MM.1S (cell line): ENCODE measurements around the gene HRH3.

ENCODE experiments used
- DNase-seq: peaks from one replicate; pipeline ENCODE4 v3.0.0-alpha.2; 2015
- H2AFZ ChIP-seq: fragments of 300-600 bp; sonication (generic); 2 replicates; pipeline ENCODE4 v1.6.0; 2016; ENCODE audit warnings: antibody characterized with exemption, low read length
- H3F3A ChIP-seq: fragments of 300-600 bp; sonication (generic); 2 replicates; pipeline ENCODE4 v1.6.1; 2016; ENCODE audit warnings: mild to moderate bottlenecking, antibody characterized with exemption, low read length, moderate library complexity, mixed read lengths; ENCODE audit not compliant: insufficient read depth
- H3K27ac ChIP-seq: fragments of 300-600 bp; sonication (generic); 2 replicates; pipeline ENCODE4 v1.5.1; 2016; ENCODE audit warnings: mild to moderate bottlenecking, low read length
- H3K27me3 ChIP-seq: fragments of 300-600 bp; sonication (generic); replicated peaks from 2 replicates; pipeline ENCODE4 v1.6.0; 2016; ENCODE audit warnings: low read length; ENCODE audit not compliant: insufficient read depth
- H3K36me3 ChIP-seq: fragments of 300-600 bp; sonication (generic); replicated peaks from 2 replicates; pipeline ENCODE4 v1.6.1; 2016; ENCODE audit warnings: mild to moderate bottlenecking, low read length, mixed read lengths; ENCODE audit not compliant: insufficient read depth
- H3K4me1 ChIP-seq: fragments of 300-600 bp; sonication (generic); 2 replicates; pipeline ENCODE4 v1.6.1; 2016; ENCODE audit warnings: low read length, mixed read lengths
- H3K4me2 ChIP-seq: fragments of 300-600 bp; sonication (generic); 2 replicates; pipeline ENCODE4 v1.6.0; 2016; ENCODE audit warnings: low read depth, low read length
- H3K4me3 ChIP-seq: fragments of 300-600 bp; sonication (generic); 2 replicates; pipeline ENCODE4 v1.5.1; 2016; ENCODE audit warnings: low read length, mixed read lengths
- H3K79me2 ChIP-seq: fragments of 300-600 bp; sonication (generic); 2 replicates; pipeline ENCODE4 v1.6.1; 2016; ENCODE audit warnings: mixed run types, low read length, mixed read lengths
- H3K9ac ChIP-seq: fragments of 300-600 bp; sonication (generic); 2 replicates; pipeline ENCODE4 v1.6.1; 2016; ENCODE audit warnings: low read length, mixed read lengths
- H3K9me2 ChIP-seq: fragments of 300-600 bp; sonication (generic); replicated peaks from 2 replicates; pipeline ENCODE4 v1.6.1; 2016; ENCODE audit warnings: mild to moderate bottlenecking, low read length, mixed read lengths; ENCODE audit not compliant: insufficient read depth
- H3K9me3 ChIP-seq: fragments of 300-600 bp; sonication (generic); replicated peaks from 2 replicates; pipeline ENCODE4 v1.6.1; 2016; ENCODE audit warnings: mild to moderate bottlenecking, low read length, mixed read lengths; ENCODE audit not compliant: insufficient read depth
- H4K20me1 ChIP-seq: fragments of 300-600 bp; sonication (generic); 2 replicates; pipeline ENCODE4 v1.6.1; 2016; ENCODE audit warnings: mild to moderate bottlenecking, low read length, moderate library complexity, mixed read lengths; ENCODE audit not compliant: insufficient read depth
- CTCF ChIP-seq: fragments of 300-600 bp; sonication (generic); IDR thresholded peaks from 2 replicates; pipeline ENCODE4 v1.5.1; 2016; ENCODE audit warnings: antibody characterized with exemption, low read length, mixed read lengths
- EZH2 ChIP-seq: fragments of 300-600 bp; sonication (generic); optimal IDR thresholded peaks from 2 replicates; pipeline ENCODE3; 2017; ENCODE audit warnings: low read depth, mild to moderate bottlenecking, antibody characterized with exemption, low read length, mixed read lengths
- EZH2phosphoT487 ChIP-seq: fragments of 300-600 bp; sonication (generic); IDR thresholded peaks from 2 replicates; pipeline ENCODE4 v1.6.1; 2018; ENCODE audit warnings: antibody characterized with exemption, low read length

Gene HRH3

DNA sequence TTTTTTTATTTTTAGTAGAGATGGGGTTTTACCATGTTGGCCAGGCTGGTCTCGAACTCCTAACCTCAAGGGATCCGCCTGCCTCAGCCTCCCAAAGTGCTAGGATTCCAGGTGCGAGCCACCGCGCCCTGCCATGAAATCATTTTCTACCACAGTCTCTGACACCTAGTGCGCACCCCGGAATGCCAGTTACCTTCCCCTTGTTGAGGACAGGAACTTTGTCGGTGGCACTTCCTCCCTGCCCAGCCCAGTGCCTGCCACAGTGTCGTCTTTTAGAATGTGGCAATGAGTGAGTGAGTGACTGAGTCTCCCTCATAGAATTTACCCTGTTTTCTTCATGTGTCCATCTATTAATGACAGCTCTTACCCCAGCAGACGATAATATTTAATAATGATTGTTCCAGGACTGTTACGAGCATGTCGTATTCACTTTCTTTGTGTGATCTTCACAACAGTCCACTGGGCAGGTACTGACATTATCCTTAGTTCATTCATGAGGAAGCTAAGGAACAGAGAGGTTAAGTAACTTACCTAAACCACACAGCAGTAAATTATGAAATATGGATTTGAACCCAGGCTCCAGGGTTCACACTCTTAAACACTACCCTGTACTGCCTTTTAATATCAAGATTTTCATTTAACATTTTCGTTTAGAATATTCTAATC lies 20.1 kb upstream of the HRH3 start:
- Histone ChIP-seq H3K9me3 (no peaks in the 10 kb centered on the region), H3F3A (no peaks in the 10 kb centered on the region), H3K36me3 (no peaks in the 10 kb centered on the region), H3K9ac (no peak overlapping the region), H3K4me2 (no peak overlapping the region), H3K9me2 (no peaks in the 10 kb centered on the region), H3K27me3 (peaks cover 12% of the 10 kb centered on the region), H3K4me1 (peaks cover 9% of the 10 kb centered on the region; the same call in 1 of the 2 replicates), H3K4me3 (no peak overlapping the region), H4K20me1 (no peaks in the 10 kb centered on the region), H3K27ac (no peak overlapping the region), H3K79me2 (peaks cover 61% of the 10 kb centered on the region), H2AFZ (no peak overlapping the region)
- DNase-seq: no peak
- TF ChIP-seq CTCF (no peak), EZH2phosphoT487 (no peak), EZH2 (no peak)

DNA sequence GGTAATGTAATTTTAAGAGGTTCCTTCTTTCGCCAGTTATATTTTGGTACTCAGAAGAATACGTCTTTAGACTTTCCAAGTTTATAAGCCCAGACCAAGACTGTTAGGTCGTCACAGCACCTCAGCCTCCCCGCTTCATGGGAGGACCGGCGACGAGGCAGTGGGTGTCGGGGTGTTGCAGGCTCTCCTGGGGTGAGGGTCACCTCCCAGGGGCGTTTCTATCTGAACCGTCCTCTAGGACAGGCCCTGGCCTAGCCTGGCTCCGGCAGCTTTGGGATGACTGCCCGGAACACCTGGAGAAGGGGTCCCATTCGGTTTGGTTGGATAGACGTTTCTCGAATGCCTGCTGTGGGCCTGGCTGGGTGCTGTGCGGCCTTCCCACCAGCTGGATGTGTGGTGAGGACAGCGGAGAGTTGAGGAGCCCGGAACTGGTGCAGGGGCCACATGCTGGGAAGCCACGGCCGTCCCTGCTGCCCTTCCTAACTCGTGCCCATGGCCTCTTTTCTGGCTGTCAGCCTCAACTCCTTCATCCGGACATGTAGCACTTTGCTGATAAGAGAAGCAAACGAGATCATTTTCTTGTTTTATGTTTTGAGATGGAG lies 19.3 kb upstream of the HRH3 start:
- TF ChIP-seq EZH2 (no peak), EZH2phosphoT487 (no peak), CTCF (no peak)

DNA sequence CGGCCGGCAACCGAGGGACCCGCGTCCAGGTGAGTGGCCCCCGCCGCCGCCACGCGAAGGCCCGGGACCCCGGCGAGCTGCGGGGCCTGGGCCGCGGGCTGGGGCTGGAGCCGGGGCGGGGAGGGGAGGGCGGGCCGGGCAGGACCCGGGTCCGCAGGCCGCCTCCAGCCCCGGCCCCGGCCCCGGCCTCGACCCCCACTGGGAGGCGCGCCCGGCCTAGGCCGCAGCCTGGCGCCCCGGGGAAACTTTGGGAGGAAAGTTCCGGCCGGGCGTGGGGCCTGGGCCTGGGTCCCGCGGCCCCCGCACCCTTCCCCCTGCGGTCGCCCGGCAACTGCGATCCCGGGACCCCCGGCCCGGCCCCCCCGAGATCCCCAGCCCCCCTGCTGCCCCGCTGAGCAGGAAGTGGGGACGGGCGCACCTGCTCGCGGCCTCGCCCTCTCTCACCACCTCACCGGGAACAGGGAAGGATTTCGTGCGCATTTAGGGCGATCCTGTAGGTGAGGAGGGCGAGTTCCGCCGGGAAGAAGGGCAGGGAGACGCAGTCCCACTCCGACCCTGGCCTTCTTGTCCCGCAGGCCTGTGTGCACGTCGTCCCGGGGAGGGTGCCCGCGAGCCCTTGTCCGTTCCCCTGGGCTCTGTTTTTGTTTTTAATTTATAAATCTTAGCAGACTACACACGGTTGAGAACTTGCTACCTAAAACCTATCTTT lies 18.6 kb upstream of the HRH3 start:
- no peaks in the 10 kb centered on the region for H3K9me2 ChIP-seq
- no peaks in the 10 kb centered on the region for H4K20me1 ChIP-seq
- no peak overlapping the region for H3K27ac ChIP-seq
- H3K4me3 ChIP-seq: peak overlapping the region; percentile 83
- no peaks in the 10 kb centered on the region for H3F3A ChIP-seq
- H3K36me3 ChIP-seq: no peaks in the 10 kb centered on the region
- DNase-seq: no peak
- no peak for TF ChIP-seq EZH2phosphoT487
- no peak for TF ChIP-seq CTCF
- no peak for TF ChIP-seq EZH2
- peaks cover 48% of the 10 kb centered on the region for H3K79me2 ChIP-seq
- peak overlapping the region; percentile 48; the same call in 1 of the 2 replicates for H2AFZ ChIP-seq
- H3K4me2 ChIP-seq: peak overlapping the region; percentile 73
- peaks cover 9% of the 10 kb centered on the region; the same call in 1 of the 2 replicates for H3K4me1 ChIP-seq
- no peaks in the 10 kb centered on the region for H3K9me3 ChIP-seq
- H3K9ac ChIP-seq: peak overlapping the region; percentile 72
- peaks cover 26% of the 10 kb centered on the region for H3K27me3 ChIP-seq

More for the DNA sequence above, 19.3 kb upstream of the HRH3 start:
- Histone ChIP-seq H2AFZ (peak overlapping the region; percentile 48; the same call in 1 of the 2 replicates), H3K27me3 (peaks cover 20% of the 10 kb centered on the region), H3K27ac (no peak overlapping the region), H3K79me2 (peaks cover 54% of the 10 kb centered on the region), H3F3A (no peaks in the 10 kb centered on the region), H3K9me2 (no peaks in the 10 kb centered on the region), H3K4me3 (peak overlapping the region; percentile 83), H3K9me3 (no peaks in the 10 kb centered on the region), H4K20me1 (no peaks in the 10 kb centered on the region), H3K36me3 (no peaks in the 10 kb centered on the region), H3K9ac (peak overlapping the region; percentile 72), H3K4me1 (peaks cover 9% of the 10 kb centered on the region; the same call in 1 of the 2 replicates), H3K4me2 (peak overlapping the region; percentile 73)
- no peak for DNase-seq
